Right lobe of liver (tissue), 4 donors: ENCODE results near the gene ADCY5.

Experiments
- POLR2A ChIP-seq: fragments of 450-650 bp; IDR thresholded peaks from one replicate; pipeline ENCODE4 v1.6.1; 2017; ENCODE audit warnings: antibody characterized with exemption, mild to moderate bottlenecking
- TF ChIP-seq, protein P1 (sequence below), 4 donors: fragments of 200-600 bp in 3 of 4; fragments of 450-650 bp in 1 of 4; IDR thresholded peaks; one replicate each; pipeline versions ENCODE4 v1.5.1 to v1.8.0; 2016 to 2022; ENCODE audit warnings: antibody characterized with exemption in 4 of 4, mild to moderate bottlenecking in 2 of 4
- donor health status: DM: no; HTN: no; CAD: no.
- donor health status: DM: no; HTN: no; CAD: no.
- donor health status: DM: no; HTN: yes; CAD: no.

DNA sequence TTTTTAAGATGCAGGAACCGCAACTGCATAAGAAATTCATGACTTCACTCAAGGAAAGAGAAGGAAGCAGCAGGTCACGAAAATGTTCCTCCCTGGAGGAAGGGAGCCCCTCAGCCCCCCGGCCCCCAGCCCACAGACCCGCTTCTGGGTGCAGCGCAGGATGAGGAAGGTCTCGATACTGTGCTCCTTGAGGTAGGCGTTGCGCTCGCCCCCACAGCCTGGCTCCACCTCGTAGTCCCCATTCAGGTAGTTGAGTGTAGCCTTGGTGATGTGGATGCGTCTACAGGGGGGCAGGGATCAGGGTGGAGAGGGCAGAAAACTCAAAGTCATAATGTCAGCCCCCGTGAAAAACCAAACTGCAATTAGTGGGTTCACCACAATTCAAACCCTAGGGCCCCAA is 121.4 kb downstream of the ADCY5 start:
- TF ChIP-seq, protein P1, sequence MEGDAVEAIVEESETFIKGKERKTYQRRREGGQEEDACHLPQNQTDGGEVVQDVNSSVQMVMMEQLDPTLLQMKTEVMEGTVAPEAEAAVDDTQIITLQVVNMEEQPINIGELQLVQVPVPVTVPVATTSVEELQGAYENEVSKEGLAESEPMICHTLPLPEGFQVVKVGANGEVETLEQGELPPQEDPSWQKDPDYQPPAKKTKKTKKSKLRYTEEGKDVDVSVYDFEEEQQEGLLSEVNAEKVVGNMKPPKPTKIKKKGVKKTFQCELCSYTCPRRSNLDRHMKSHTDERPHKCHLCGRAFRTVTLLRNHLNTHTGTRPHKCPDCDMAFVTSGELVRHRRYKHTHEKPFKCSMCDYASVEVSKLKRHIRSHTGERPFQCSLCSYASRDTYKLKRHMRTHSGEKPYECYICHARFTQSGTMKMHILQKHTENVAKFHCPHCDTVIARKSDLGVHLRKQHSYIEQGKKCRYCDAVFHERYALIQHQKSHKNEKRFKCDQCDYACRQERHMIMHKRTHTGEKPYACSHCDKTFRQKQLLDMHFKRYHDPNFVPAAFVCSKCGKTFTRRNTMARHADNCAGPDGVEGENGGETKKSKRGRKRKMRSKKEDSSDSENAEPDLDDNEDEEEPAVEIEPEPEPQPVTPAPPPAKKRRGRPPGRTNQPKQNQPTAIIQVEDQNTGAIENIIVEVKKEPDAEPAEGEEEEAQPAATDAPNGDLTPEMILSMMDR (IDR thresholded peaks at IDR 0.05): no peak
- TF ChIP-seq POLR2A: no peak
